ENCODE data around the gene PLPPR5.

PLPPR5 gene

DNA sequence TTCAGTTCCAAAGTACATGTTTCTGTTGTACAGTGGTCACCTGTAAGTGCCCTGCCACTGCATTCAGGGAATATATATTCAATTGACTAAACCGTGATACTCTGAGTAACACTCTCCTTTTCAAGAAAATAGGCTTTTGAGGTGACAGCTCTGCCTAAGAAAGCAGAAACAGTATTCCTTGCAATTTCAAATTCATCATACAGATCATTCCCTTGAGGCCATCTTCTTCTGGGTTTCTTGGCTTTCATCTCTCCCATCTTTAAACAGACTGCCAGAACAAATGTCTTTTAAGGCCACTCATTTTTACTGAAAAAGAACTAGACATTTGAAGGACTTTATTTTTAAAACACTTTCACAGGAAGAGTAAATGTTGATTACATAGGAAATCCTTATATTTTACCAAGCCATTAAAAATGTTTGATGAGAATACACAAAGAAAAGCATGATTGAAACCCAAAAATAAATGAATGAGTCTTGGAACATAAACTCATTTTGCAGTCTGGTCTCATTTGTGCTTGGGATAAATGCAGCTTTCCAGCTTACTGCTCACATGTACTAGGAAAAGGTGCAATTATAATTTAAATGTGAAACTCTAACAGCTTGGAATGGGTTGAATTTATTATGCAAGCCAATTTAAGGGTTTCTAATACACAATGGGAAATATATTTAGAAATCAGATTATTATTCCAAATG, 34.7 kb downstream of the PLPPR5 start:
- no peak overlapping the region for H2BK12ac ChIP-seq (ENCODE audit: low read length)
- H3K4me1 ChIP-seq (ENCODE audit: control insufficient read depth in 2 of 2, insufficient read depth in 1 of 2, low read depth in 1 of 2, low read length in 2 of 2) = peaks cover 3 to 9% of the 10 kb centered on the region in 2 donors
- WGBS, 2 donors (ENCODE audit: extremely low coverage in 2 of 2, insufficient read length in 2 of 2, insufficient replicate concordance in 1 of 2) = no CpG with 5 or more reads among the region's 1 CpG
- no peak overlapping the region for H3K4ac ChIP-seq (ENCODE audit: low read length)
- no peak overlapping the region for H4K91ac ChIP-seq (ENCODE audit: low read depth, low read length, poor library complexity)
- no peak overlapping the region for H2BK5ac ChIP-seq (ENCODE audit: low read length)
- H2AK5ac ChIP-seq (ENCODE audit: low read depth, low read length) = no peak overlapping the region
- no peak overlapping the region for H4K8ac ChIP-seq (ENCODE audit: low read depth, low read length)
- H2BK15ac ChIP-seq (ENCODE audit: low read length) = no peak overlapping the region
- H3K14ac ChIP-seq (ENCODE audit: low read length) = no peak overlapping the region
- H2BK120ac ChIP-seq (ENCODE audit: low read depth, low read length) = no peak overlapping the region
- H3K27me3 ChIP-seq (ENCODE audit: control insufficient read depth in 3 of 3, insufficient read depth in 3 of 3, low read depth in 1 of 3, low read length in 3 of 3) = no peaks in the 10 kb centered on the region
- no peak for DNase-seq (ENCODE audit: low spot score)
- no peak overlapping the region for H3K18ac ChIP-seq (ENCODE audit: low read length)
- H3K79me1 ChIP-seq (ENCODE audit: low read depth, low read length) = no peaks in the 10 kb centered on the region
- no peak overlapping the region for H2AFZ ChIP-seq (ENCODE audit: low read length)
- no peak overlapping the region for H3K4me3 ChIP-seq (ENCODE audit: low read length in 2 of 2)
- H3K27ac ChIP-seq (replicated peaks; ENCODE audit: low read length) = no peak overlapping the region
- no peaks in the 10 kb centered on the region for H3K9me3 ChIP-seq (replicated peaks in 1 of 2; ENCODE audit: control insufficient read depth in 2 of 2, insufficient read depth in 1 of 2, low read depth in 1 of 2, low read length in 2 of 2)
- H3K23ac ChIP-seq (ENCODE audit: low read depth, low read length, poor library complexity) = no peak overlapping the region
- no peaks in the 10 kb centered on the region for H3K36me3 ChIP-seq (replicated peaks in 1 of 2; ENCODE audit: control insufficient read depth in 2 of 2, insufficient read depth in 2 of 2, low read length in 2 of 2)
- no peak overlapping the region for H3K9ac ChIP-seq (ENCODE audit: low read depth, low read length, poor library complexity)
- no peak overlapping the region for H3K4me2 ChIP-seq (ENCODE audit: insufficient read depth, low read length, poor library complexity, severe bottlenecking)

DNA sequence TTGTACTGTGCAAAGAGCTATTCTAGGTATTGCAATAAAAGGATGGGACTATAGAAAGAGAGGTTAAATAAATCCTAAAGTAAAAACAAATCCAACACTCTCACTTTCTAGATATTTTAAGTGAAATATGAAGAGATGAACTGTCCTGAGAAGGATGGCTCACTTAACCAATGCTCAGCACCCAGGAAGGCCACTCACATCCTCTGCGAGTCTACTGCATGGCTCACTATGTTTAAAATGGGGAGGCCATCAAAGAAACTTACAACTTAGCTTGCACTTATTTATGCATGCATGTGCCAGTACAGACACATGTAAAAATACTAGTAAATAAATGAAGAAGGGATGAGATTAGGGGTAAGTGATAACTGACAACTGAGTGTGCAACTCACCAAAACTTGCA, 37.5 kb downstream of the PLPPR5 start:
- no peak overlapping the region for H3K9ac ChIP-seq (ENCODE audit: low read depth, low read length, poor library complexity)
- no peak overlapping the region for H3K23ac ChIP-seq (ENCODE audit: low read depth, low read length, poor library complexity)
- no peaks in the 10 kb centered on the region for H3K79me1 ChIP-seq (ENCODE audit: low read depth, low read length)
- H3K4me3 ChIP-seq (ENCODE audit: low read length in 2 of 2) = no peak overlapping the region
- H3K14ac ChIP-seq (ENCODE audit: low read length) = no peak overlapping the region
- H2BK5ac ChIP-seq (ENCODE audit: low read length) = no peak overlapping the region
- H3K27ac ChIP-seq (replicated peaks; ENCODE audit: low read length) = no peak overlapping the region
- H3K18ac ChIP-seq (ENCODE audit: low read length) = no peak overlapping the region
- H4K8ac ChIP-seq (ENCODE audit: low read depth, low read length) = no peak overlapping the region
- H3K4me2 ChIP-seq (ENCODE audit: insufficient read depth, low read length, poor library complexity, severe bottlenecking) = no peak overlapping the region
- H3K4ac ChIP-seq (ENCODE audit: low read length) = no peak overlapping the region
- no peak overlapping the region for H2BK12ac ChIP-seq (ENCODE audit: low read length)
- no peak for DNase-seq (ENCODE audit: low spot score)
- no CpG with 5 or more reads among the region's 1 CpG for WGBS, 2 donors (ENCODE audit: extremely low coverage in 2 of 2, insufficient read length in 2 of 2, insufficient replicate concordance in 1 of 2)
- H2BK15ac ChIP-seq (ENCODE audit: low read length) = no peak overlapping the region
- H3K4me1 ChIP-seq (ENCODE audit: control insufficient read depth in 2 of 2, insufficient read depth in 1 of 2, low read depth in 1 of 2, low read length in 2 of 2) = peaks cover 0 to 5% of the 10 kb centered on the region in 2 donors
- no peak overlapping the region for H2AFZ ChIP-seq (ENCODE audit: low read length)
- no peak overlapping the region for H2AK5ac ChIP-seq (ENCODE audit: low read depth, low read length)
- no peaks in the 10 kb centered on the region for H3K9me3 ChIP-seq (replicated peaks in 1 of 2; ENCODE audit: control insufficient read depth in 2 of 2, insufficient read depth in 1 of 2, low read depth in 1 of 2, low read length in 2 of 2)
- no peaks in the 10 kb centered on the region for H3K36me3 ChIP-seq (replicated peaks in 1 of 2; ENCODE audit: control insufficient read depth in 2 of 2, insufficient read depth in 2 of 2, low read length in 2 of 2)
- H3K27me3 ChIP-seq (ENCODE audit: control insufficient read depth in 3 of 3, insufficient read depth in 3 of 3, low read depth in 1 of 3, low read length in 3 of 3) = no peaks in the 10 kb centered on the region
- H2BK120ac ChIP-seq (ENCODE audit: low read depth, low read length) = no peak overlapping the region
- H4K91ac ChIP-seq (ENCODE audit: low read depth, low read length, poor library complexity) = no peak overlapping the region

DNA sequence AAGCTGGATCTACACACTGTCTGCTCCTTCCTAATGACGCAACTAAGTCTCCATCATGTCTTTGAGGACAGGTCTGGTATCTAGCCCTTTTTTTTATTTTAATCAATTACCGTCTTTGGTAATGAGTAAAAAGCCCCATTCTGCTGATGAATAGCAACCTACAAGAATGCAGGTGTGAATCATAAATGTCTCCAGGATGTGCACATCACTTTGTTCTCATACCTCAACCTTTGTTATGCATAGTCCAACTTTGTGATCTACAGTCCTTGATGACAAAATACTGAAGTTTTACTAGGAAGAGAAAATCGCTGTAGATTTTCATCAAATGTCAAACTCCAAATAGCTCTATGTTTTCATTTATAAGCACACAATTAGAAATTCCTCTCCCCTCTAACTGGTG, 39.3 kb downstream of the PLPPR5 start:
- Histone ChIP-seq H3K23ac (ENCODE audit: low read depth, low read length, poor library complexity) (no peak overlapping the region), H3K4ac (ENCODE audit: low read length) (no peak overlapping the region)

DNA sequence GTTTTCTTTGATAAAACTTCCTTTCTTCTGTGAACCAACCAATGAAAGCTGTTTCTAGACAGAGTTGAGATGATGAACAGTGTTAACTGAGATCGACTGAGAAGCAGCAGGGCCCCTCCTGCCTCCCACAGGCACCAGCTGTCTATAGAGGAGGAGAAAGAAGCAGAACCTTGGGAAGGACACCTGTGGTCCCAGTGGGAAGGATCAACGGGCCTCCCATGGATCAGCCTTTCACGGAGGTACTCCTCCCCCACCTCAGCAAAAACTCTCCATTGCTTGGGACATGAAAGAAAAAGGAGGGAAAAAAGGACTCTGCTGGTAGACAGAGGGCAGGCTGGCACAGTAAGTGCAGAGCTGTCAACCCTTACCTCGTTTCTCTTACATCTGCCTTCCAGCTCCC, 40.5 kb downstream of the PLPPR5 start:
- Histone ChIP-seq H3K27ac (replicated peaks; ENCODE audit: low read length) (no peak overlapping the region), H2BK5ac (ENCODE audit: low read length) (no peak overlapping the region), H3K79me1 (ENCODE audit: low read depth, low read length) (no peaks in the 10 kb centered on the region), H2BK120ac (ENCODE audit: low read depth, low read length) (no peak overlapping the region), H3K23ac (ENCODE audit: low read depth, low read length, poor library complexity) (no peak overlapping the region), H4K91ac (ENCODE audit: low read depth, low read length, poor library complexity) (no peak overlapping the region), H4K8ac (ENCODE audit: low read depth, low read length) (no peak overlapping the region), H3K14ac (ENCODE audit: low read length) (no peak overlapping the region), H2AK5ac (ENCODE audit: low read depth, low read length) (no peak overlapping the region), H3K4me2 (ENCODE audit: insufficient read depth, low read length, poor library complexity, severe bottlenecking) (no peak overlapping the region), H3K18ac (ENCODE audit: low read length) (no peak overlapping the region), H3K27me3 (ENCODE audit: control insufficient read depth in 3 of 3, insufficient read depth in 3 of 3, low read depth in 1 of 3, low read length in 3 of 3) (no peaks in the 10 kb centered on the region), H3K4me1 (ENCODE audit: control insufficient read depth in 2 of 2, insufficient read depth in 1 of 2, low read depth in 1 of 2, low read length in 2 of 2) (peaks cover 0 to 7% of the 10 kb centered on the region in 2 donors), H2BK15ac (ENCODE audit: low read length) (no peak overlapping the region), H3K9ac (ENCODE audit: low read depth, low read length, poor library complexity) (no peak overlapping the region), H3K36me3 (replicated peaks in 1 of 2; ENCODE audit: control insufficient read depth in 2 of 2, insufficient read depth in 2 of 2, low read length in 2 of 2) (no peaks in the 10 kb centered on the region), H3K4me3 (ENCODE audit: low read length in 2 of 2) (no peak overlapping the region), H2AFZ (ENCODE audit: low read length) (peak overlapping the region; percentile 50), H3K9me3 (replicated peaks in 1 of 2; ENCODE audit: control insufficient read depth in 2 of 2, insufficient read depth in 1 of 2, low read depth in 1 of 2, low read length in 2 of 2) (no peaks in the 10 kb centered on the region), H3K4ac (ENCODE audit: low read length) (no peak overlapping the region), H2BK12ac (ENCODE audit: low read length) (no peak overlapping the region)
- DNase-seq (ENCODE audit: low spot score) = no peak
- WGBS, 2 donors (ENCODE audit: extremely low coverage in 2 of 2, insufficient read length in 2 of 2, insufficient replicate concordance in 1 of 2) = no CpG with 5 or more reads among the region's 4 CpGs

More for the DNA sequence above, 39.3 kb downstream of the PLPPR5 start:
- no peak overlapping the region for H2BK5ac ChIP-seq (ENCODE audit: low read length)
- no peak overlapping the region for H3K18ac ChIP-seq (ENCODE audit: low read length)
- no peak overlapping the region for H3K14ac ChIP-seq (ENCODE audit: low read length)
- H4K8ac ChIP-seq (ENCODE audit: low read depth, low read length) = no peak overlapping the region
- no peaks in the 10 kb centered on the region for H3K9me3 ChIP-seq (replicated peaks in 1 of 2; ENCODE audit: control insufficient read depth in 2 of 2, insufficient read depth in 1 of 2, low read depth in 1 of 2, low read length in 2 of 2)
- H4K91ac ChIP-seq (ENCODE audit: low read depth, low read length, poor library complexity) = no peak overlapping the region
- no peak overlapping the region for H3K27ac ChIP-seq (replicated peaks; ENCODE audit: low read length)
- H2BK12ac ChIP-seq (ENCODE audit: low read length) = no peak overlapping the region
- DNase-seq (ENCODE audit: low spot score) = no peak
- no peaks in the 10 kb centered on the region for H3K79me1 ChIP-seq (ENCODE audit: low read depth, low read length)
- H3K4me3 ChIP-seq (ENCODE audit: low read length in 2 of 2) = no peak overlapping the region
- no peak overlapping the region for H2BK120ac ChIP-seq (ENCODE audit: low read depth, low read length)
- H2BK15ac ChIP-seq (ENCODE audit: low read length) = no peak overlapping the region
- no peak overlapping the region for H3K9ac ChIP-seq (ENCODE audit: low read depth, low read length, poor library complexity)
- no peak overlapping the region for H2AFZ ChIP-seq (ENCODE audit: low read length)
- no CpG with 5 or more reads among the region's 3 CpGs for WGBS, 2 donors (ENCODE audit: extremely low coverage in 2 of 2, insufficient read length in 2 of 2, insufficient replicate concordance in 1 of 2)
- H3K4me2 ChIP-seq (ENCODE audit: insufficient read depth, low read length, poor library complexity, severe bottlenecking) = no peak overlapping the region
- H2AK5ac ChIP-seq (ENCODE audit: low read depth, low read length) = no peak overlapping the region
- H3K27me3 ChIP-seq (ENCODE audit: control insufficient read depth in 3 of 3, insufficient read depth in 3 of 3, low read depth in 1 of 3, low read length in 3 of 3) = no peaks in the 10 kb centered on the region
- no peaks in the 10 kb centered on the region for H3K36me3 ChIP-seq (replicated peaks in 1 of 2; ENCODE audit: control insufficient read depth in 2 of 2, insufficient read depth in 2 of 2, low read length in 2 of 2)
- H3K4me1 ChIP-seq (ENCODE audit: control insufficient read depth in 2 of 2, insufficient read depth in 1 of 2, low read depth in 1 of 2, low read length in 2 of 2) = peaks cover 0 to 5% of the 10 kb centered on the region in 2 donors

Data from neuronal stem cell (in vitro differentiated cells).